ENCODE results near the gene TPT1. TPM values are rescaled to one million over a fixed set of nuclear protein-coding genes. Genes with fewer than 3 reads are reported as not detected.

Gene TPT1
- total and polyA plus RNA-seq, 2 experiments from 2014 or later = 843 to 1,761 TPM

DNA sequence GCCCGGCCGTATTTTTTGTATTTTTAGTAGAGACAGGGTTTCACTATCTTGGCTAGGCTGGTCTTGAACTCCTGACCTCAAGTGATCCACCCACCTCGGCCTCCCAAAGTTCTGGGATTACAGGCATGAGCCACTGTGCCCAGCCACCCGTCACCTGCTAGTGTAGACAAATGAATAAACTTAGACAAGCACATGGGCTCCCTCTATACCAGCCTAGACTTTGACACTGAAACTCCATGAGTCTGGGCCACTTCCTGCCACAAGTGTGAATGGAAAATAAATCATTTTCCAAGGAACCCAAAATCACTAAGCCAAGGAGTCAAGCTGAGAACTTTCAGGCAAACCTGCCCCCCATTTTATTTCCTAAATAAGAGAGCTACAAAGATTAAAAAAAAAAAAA lies 27.0 kb upstream of the TPT1 start:
- TF ChIP-seq, protein P1, sequence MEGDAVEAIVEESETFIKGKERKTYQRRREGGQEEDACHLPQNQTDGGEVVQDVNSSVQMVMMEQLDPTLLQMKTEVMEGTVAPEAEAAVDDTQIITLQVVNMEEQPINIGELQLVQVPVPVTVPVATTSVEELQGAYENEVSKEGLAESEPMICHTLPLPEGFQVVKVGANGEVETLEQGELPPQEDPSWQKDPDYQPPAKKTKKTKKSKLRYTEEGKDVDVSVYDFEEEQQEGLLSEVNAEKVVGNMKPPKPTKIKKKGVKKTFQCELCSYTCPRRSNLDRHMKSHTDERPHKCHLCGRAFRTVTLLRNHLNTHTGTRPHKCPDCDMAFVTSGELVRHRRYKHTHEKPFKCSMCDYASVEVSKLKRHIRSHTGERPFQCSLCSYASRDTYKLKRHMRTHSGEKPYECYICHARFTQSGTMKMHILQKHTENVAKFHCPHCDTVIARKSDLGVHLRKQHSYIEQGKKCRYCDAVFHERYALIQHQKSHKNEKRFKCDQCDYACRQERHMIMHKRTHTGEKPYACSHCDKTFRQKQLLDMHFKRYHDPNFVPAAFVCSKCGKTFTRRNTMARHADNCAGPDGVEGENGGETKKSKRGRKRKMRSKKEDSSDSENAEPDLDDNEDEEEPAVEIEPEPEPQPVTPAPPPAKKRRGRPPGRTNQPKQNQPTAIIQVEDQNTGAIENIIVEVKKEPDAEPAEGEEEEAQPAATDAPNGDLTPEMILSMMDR (IDR thresholded peaks at IDR 0.05; ENCODE audit: low read depth, low read length) = no peak
- Histone ChIP-seq H3K36me3 (no peaks in the 10 kb centered on the region), H3K4me3 (no peak overlapping the region), H3K27ac (no peak overlapping the region), H3K27me3 (no peaks in the 10 kb centered on the region), H3K9me3 (ENCODE audit: low read depth) (no peaks in the 10 kb centered on the region), H3K4me1 (ENCODE audit: low read depth) (no peaks in the 10 kb centered on the region)
- DNase-seq (ENCODE audit: low read depth in 1 of 2, low spot score in 1 of 2) = no peak

GRCh38 chr13:45367358-45367757 lies 26.4 kb upstream of the TPT1 start:
- H3K27ac ChIP-seq = no peak overlapping the region
- DNase-seq (ENCODE audit: low read depth in 1 of 2, low spot score in 1 of 2) = peak in 1 of 2 donors; percentile 65
- no peaks in the 10 kb centered on the region for H3K9me3 ChIP-seq (ENCODE audit: low read depth)
- H3K27me3 ChIP-seq = no peaks in the 10 kb centered on the region
- H3K4me3 ChIP-seq = no peak overlapping the region
- no peaks in the 10 kb centered on the region for H3K4me1 ChIP-seq (ENCODE audit: low read depth)
- no peaks in the 10 kb centered on the region for H3K36me3 ChIP-seq
- TF ChIP-seq, protein P1 (IDR thresholded peaks at IDR 0.05; ENCODE audit: low read depth, low read length) = no peak

GRCh38 chr13:45365558-45365885 lies 24.5 kb upstream of the TPT1 start:
- no peaks in the 10 kb centered on the region for H3K9me3 ChIP-seq (ENCODE audit: low read depth)
- H3K27me3 ChIP-seq = no peaks in the 10 kb centered on the region
- TF ChIP-seq, protein P1 (IDR thresholded peaks at IDR 0.05; ENCODE audit: low read depth, low read length) = no peak
- DNase-seq (ENCODE audit: low read depth in 1 of 2, low spot score in 1 of 2) = no peak
- no peak overlapping the region for H3K27ac ChIP-seq
- no peak overlapping the region for H3K4me3 ChIP-seq
- no peaks in the 10 kb centered on the region for H3K4me1 ChIP-seq (ENCODE audit: low read depth)
- H3K36me3 ChIP-seq = no peaks in the 10 kb centered on the region

DNA sequence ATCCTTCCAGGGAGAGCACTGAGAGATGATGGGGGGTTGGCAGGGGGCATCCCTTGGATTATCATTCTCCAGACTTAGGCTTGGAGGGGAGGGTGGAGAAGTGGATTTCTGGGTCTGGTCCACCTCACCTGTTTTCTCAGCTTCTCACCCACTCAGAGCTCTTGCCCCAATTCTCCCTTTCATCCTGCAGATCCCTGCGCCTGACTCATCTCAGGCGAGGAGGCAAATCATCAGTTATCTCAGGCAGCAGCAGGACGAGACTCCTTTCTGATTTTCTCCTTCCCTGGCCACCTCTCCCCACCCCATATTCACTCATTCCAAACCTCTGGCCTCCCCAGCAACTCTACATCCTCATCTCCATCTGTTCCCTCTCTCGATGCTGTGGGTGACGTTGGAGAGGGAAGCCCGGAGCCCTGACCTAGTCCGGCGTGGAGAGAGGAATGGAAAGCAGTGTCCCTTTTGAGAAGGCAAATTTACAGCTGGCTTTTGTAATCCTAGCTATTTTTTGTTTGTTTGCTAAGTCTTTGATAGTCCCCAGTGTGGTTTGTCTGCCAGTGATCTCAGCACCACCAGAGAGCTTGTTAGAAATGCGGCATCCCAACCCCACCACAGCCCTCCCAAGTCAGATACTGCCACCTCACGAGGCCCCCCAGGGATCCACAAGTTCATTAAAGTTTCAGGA lies 24.0 kb upstream of the TPT1 start:
- H3K4me1 ChIP-seq (ENCODE audit: low read depth) = no peaks in the 10 kb centered on the region
- no peaks in the 10 kb centered on the region for H3K9me3 ChIP-seq (ENCODE audit: low read depth)
- no peaks in the 10 kb centered on the region for H3K36me3 ChIP-seq
- no peak overlapping the region for H3K27ac ChIP-seq
- TF ChIP-seq, protein P1 (IDR thresholded peaks at IDR 0.05; ENCODE audit: low read depth, low read length) = no peak
- H3K27me3 ChIP-seq = no peaks in the 10 kb centered on the region
- H3K4me3 ChIP-seq = no peak overlapping the region
- no peak for DNase-seq (ENCODE audit: low read depth in 1 of 2, low spot score in 1 of 2)

DNA sequence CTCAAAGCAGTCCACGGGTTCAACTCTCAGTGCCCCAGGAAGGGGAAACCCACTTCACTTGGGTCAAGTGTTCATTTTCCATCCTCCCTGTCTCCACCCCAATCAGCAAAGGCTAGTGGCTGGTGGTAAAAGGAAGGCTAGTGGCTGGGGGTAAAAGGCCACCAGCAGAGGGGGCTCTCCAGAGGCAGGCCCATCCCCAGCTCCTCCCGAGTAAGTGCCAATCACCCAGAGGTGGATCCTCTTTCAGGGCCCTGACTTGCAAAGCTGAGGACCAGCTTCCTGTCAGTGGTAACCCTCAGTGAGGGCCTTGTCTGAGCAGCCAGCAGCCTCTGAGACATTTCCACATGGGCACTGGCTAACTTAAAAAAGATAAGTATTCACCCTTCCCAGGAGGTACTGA lies 22.0 kb upstream of the TPT1 start:
- H3K27me3 ChIP-seq = no peaks in the 10 kb centered on the region
- H3K4me3 ChIP-seq = no peak overlapping the region
- H3K4me1 ChIP-seq (ENCODE audit: low read depth) = no peaks in the 10 kb centered on the region
- DNase-seq (ENCODE audit: low read depth in 1 of 2, low spot score in 1 of 2) = no peak
- H3K27ac ChIP-seq = no peak overlapping the region
- TF ChIP-seq, protein P1 (IDR thresholded peaks at IDR 0.05; ENCODE audit: low read depth, low read length) = no peak
- no peaks in the 10 kb centered on the region for H3K36me3 ChIP-seq
- H3K9me3 ChIP-seq (ENCODE audit: low read depth) = no peaks in the 10 kb centered on the region

All from cardiac muscle cell (in vitro differentiated cells and primary cell).